Stimulated activated CD8-positive, alpha-beta memory T cell treated with anti-CD3 and anti-CD28 coated beads, Interleukin-2, amount 100 ng/mL, for 48 hours (primary cell): ENCODE data around the gene ANO10.
"Not testable (repeated sequence)": the region's sequence is repeated elsewhere in the genome, so short reads cannot be mapped to it uniquely, and the experiment has no call there.

ENCODE experiments used
- DNase-seq, 2 donors: peaks; one replicate each; pipeline ENCODE4 v3.0.0-alpha.2; 2020; ENCODE audit warnings: low read depth in 2 of 2

ANO10 gene

DNA sequence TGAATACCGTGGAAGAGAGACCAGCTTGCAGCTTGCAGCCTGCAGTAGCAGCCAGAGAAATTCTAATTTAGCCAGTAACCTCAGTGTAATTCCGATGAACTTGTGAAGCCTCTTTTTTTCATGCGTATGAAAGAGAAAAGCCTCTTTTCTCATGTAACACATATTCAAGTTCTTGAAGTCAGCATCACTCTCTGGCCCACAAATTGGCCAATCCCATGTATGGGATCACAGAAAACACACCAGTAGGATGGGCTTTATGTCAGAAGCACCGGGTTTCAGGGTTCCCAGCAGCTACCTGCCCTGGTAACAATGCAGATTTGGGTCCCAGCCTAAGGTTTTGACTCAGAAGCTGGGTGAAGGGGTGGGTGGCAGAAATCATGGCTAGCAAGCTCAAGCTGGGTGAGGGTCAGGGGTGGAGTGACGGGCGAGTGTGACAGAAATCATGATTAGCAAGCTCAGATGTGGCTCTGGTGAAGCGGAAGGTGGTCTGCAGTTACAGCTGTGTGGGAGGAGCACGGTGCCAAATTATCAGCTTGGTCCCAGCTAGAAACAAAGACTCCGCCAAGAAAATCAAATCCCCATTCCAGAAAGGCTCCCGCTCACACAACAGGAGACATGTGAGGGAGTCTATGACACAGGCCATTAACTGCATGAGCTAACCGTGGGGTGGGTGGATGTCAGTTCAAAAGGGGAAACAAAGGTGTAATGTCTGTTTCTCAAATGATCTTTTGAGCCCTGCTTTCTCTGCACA, 248.8 kb downstream of the ANO10 start:
- DNase-seq, result no peak

DNA sequence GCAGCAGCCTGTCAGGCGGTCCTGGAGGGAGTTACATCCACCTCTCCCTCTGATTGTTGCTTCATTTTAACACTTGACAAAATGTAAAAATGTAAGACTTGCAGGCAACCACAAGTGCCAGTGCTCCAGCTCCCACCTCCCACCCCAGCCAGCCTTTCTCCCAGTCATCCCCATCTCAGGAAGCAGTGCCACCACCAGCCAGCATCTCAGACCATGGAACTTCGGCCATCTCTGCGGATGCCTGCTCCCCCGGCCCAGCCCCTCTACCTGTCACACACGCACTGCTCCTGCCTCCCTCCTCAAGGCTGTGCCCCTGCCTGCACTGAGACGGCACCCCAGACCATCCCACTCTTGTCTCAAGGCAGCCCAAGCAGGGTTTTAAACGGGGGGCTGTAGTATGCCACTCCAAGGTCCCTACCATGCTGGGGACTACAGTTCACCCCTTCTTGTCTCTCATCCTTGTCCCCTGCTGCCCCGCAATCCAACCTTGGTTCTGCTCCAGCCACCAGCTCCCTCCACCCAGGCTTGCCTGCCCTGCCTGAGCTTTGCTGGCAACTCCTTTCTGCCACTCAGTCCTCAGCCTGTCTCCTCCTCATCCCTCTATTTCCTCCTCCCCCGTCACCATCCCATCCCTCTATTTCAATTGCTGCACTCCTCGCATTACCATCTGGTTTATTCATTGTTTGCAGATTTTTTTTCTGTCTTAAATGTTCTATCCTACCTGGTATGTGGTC, 249.6 kb downstream of the ANO10 start:
- DNase-seq, result no peak

DNA sequence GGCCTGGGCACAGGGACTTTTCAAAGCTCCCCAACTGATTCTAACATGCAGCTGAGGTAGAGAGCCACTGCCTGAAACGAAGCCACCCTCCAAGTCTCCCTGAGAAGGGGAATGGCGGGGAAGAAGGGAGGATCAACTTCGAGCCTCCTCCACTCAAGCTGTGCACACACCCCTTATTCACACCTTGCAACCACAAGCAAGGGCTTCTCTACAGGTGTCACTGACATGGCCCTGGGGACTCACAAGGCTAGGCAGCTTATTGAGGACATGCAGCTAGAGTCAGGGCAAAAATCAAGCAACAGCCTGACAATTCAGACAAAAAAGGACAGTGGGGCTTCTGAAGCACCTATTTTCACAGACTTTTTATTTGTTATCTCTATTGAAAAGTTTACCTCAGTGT, 250.3 kb downstream of the ANO10 start:
- DNase-seq, result no peak

DNA sequence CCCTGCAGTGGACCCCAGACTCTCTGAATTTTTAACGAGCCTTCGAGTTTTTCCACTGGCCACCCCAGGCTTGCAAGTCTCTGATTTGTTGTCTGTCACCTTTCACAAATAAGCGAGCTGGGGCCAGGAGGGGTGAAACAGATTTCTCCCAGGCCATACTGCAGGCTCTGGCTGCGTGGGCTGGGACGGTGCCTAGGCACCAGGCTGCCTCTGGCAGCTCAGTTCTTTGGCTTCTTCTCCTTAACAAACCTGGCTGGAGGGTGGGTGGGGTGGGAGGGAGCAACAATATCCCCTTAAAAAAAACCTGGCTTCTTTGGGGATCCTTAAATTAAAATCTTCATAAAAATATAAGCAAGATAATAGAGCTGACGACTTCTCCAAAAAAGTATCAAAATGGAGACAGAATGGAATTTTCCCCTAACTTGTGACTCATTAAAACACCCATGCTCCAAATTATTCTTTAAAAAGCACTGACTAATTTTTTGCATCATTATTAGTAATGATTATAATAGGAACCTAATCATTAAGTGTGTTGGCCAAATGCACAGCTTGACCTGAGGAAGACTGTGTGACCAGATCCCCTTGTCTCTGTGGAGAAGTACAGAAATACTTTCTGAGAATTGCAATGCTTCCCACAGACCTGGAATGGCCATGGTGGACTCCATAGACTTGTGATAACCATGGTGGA, 251.4 kb downstream of the ANO10 start:
- DNase-seq, result no peak

DNA sequence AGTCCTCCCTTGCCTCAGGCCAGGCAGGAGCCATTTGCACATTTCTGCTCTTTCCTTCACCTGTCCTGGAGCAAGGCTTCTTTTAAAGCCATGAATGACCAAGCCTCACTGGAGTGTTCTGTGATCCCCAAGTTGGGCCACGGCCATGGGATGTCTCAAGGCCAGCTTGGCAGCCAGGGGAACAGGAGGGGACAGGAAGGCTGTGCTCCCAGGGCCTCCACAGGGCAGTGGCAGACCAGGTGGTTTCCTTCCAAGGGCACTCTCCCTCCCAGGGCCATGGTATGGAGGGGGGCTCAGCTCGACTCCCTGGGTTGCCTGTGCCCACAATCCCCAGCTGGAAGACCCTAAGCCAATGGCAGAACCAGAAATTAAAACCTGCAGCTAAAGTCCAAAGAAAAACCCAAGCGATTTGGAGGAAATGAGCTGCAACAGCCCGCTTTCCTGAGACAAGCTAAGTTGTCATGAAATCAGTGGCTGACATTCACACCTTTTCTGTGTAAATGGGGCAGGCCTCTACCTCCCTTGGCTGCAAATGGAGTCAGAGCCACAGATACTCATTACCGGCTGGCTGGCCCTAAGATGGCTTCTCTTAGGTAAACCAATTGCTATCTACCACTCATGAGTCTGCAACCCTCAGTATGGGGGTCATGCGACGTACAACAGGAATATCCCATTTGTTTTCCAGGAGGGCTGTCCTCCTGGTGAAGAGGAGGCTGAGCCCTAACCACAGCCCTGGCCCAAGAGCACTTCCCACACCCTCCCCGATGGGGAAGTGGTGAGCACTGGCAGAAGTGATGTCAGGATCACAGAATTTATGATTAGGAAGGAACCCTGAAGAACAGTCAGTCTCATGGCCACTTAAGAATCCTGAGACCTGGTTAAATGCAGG, 252.2 kb downstream of the ANO10 start:
- no peak for DNase-seq

DNA sequence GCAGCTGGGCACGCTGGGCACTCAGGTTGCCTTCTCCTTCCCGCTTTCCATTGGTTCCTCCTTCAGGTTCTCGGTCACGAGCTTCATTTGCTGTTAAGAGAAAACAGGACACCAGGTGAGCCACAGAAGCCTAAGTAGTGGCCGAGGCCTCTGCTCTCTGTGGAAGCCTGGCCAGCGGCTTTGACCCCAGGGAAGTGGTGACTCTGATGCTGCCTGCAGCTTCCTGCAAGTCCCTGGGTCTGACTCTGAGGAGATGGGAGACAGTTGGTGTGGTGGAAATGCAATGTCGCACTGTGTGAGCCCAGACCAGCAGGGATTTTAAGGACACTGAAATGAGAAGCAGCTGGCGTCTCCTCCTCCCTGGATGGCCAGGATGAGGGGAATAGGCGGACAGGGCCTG, 254.9 kb downstream of the ANO10 start:
- no peak for DNase-seq

DNA sequence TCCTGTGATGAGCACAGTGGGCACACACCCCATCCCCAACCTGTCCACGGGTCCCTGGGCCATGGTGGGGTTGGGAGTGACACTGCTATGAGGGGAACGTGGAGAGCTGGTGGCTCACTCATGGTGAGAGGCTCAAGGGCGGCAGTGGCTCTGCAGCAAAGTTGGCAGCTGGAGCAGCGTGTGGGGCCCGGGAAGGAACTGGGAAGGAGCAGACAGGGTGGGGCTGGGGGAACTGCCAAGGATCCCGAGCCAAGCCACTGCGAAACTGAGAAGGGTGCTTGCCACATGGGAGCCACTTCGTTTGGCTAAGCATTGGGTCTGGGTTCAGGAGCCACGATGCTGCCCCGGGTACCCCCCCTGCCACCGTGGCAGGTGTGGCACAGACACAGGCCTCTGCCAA, 255.3 kb downstream of the ANO10 start:
- no peak for DNase-seq

DNA sequence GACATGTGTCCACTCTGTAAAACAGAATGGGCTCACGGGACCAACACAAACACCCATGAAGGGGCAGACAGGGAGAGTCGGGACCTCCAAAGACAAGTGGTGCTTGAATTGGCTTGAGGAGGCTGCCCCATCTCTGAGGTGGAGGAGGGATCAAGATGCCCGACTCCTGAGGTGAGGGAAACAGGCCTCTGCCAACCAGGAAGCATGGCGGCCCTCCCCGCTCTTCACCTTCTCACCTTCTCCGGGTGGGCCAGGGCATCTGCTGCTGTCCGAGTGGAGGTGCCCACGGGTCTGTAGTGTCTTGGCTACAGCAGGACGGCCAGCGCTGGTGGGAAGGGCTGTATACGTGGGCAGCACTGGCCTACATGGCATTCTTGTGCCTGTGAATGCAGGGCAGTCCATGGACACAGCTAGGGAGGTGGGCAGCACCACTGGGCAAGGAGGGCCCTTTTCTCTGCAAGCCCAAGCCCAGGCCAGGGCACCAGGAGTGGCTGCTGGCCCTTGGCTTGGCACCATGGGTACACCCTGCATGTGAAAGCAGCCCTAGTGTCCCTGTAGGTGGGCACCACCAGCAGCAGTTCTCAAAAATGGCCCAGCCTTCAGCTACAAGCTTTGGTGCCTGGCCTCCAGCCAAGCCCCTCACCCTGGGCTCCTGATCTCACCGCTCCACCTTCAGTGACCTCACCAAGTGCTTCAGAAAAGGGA, 256.1 kb downstream of the ANO10 start:
- DNase-seq, result no peak

DNA sequence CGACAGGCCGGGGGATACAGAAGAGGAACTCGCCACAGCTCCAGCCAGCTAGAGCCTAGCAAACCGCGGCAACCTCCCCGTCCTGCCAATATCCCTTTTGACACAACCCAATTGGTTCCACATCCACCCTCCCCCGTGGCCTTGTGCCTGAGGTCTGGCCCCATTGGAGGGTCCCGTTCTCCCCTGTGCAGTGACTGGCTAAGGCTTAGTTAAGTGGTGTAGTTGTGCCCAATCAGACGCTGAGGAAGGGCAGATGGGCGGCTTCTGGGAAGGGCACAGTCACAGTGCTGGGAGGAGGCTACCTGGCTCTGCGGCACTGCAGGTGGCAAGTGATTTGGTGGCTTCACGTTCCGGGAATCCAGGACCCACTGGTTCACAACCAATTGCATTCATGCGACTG, 256.9 kb downstream of the ANO10 start:
- DNase-seq, result no peak

DNA sequence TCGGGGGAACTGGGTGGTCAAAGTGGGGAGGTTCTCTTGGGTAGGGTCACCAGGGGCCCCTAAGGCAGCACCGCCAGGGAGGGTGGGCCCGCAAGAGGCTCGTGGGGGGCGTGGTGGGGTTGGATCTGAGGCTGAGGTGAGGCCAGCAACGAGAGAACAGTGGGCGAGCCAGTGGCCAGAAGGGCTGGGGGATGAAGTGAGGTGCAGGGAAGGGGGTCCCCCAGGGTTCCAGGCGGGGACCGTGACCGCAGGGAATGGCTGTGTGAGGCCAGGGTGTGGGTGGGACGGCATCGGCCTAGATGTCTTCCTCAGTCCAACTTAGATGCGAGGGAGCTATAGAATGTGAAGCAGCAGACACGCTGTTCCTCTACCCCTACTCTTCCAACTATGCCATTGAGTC, 257.3 kb downstream of the ANO10 start:
- DNase-seq, result no peak

DNA sequence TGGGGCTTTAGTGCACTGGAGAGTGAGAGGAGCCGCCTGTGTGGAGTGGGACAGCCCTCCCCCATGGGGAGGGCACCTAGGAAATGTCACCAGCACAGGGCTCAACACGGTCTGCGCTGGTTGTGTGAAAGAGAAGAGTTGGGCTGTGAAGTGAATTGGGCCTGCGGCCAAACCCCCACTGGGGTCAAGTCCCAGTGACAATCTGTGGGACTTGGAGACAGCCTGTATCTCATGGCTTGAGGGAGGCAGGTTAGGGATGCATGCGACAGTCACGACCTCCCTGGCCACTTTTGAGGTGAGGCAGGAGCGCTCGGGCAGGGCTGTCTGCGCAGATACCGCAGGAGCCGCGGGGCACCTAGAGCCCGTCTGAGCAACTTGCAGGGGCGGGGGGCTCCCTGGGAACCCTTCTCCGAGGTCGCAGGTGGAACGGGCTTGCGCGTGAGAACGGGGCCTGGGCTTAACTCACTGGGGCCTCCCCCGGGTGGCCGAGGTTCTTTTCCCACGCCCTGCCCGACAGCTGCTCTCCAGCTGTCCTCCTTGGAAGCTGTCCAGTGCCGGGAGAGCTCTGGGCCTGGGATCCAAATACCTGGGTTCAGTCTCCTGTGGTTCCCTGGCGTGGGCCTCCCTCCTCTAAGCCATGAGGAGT, 258.1 kb downstream of the ANO10 start:
- no peak for DNase-seq

DNA sequence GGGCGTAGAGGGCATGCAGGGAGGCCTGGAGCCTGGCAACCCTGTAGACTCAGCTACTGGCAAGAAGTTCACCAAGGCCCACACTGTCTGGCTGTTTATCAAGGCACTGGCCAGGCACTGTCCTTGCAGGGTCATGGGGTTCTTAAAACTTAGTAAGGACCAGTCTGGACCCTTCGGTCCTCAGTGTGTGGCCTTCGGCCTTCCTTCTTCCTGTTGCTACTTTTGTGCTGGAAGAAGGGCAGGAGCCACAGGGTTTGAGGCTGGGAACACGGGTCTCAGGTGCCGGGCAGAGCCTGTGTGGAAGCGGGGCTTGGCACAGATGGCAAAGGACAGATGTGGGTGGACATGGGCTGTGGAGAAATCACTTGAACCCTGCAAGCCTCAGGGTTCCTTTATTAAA, 258.9 kb downstream of the ANO10 start:
- DNase-seq, result no peak

DNA sequence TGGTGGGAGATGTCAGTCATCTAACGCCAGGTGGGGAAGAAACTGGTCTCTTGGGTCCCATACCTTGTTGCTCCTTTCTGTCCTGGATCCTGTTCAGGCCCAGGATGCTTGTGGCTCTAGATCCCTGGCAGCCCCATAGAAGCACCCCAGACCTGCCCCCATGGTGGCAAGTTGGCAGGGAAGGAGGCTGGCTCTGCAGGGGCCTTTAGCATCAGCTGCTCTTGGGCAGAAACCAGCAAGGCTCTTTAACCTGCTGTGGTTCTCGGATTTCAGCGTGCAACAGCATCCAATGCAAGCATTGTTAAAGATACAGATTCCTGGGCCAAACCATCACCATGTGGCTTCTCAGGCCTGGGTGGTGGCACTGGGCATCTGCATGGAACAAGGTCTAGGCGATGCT, 259.6 kb downstream of the ANO10 start:
- no peak for DNase-seq

DNA sequence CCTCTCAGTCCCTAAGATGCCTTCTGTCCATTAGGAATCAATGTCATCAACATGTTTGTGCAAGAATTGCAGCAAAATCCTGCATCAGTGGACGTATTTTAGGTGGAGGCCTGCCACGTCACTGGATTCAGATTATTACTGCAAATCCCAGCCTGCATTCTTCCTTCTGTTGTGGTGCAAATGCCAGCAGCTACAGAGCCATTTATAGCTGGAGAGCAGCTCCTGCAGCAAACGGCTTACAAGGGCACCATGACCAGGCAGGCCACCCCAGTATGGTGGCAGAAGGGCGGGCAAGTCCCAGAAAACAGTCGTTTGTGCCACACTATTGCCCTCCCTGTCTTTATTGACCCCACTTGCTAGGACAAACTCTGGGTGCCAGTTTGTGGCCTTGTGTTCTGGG, 260.7 kb downstream of the ANO10 start:
- DNase-seq, result no peak

DNA sequence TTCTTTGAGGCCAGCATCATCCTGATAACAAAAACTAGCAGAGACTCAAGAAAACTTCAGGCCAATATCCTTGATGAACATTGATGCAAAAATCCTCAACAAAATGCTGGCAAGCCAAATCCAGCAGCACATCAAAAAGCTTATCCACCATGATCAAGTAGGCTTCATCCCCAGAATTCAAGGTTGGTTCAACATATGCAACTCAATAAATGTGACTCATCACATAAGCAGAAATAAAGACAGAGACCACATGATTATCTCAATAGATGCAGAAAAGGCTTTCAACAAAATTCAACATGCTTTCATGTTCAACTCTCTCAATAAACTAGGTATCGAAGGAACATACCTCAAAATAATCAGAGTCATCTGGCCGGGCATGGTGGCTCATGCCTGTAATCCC, 265.8 kb downstream of the ANO10 start:
- not testable (repeated sequence) for DNase-seq

DNA sequence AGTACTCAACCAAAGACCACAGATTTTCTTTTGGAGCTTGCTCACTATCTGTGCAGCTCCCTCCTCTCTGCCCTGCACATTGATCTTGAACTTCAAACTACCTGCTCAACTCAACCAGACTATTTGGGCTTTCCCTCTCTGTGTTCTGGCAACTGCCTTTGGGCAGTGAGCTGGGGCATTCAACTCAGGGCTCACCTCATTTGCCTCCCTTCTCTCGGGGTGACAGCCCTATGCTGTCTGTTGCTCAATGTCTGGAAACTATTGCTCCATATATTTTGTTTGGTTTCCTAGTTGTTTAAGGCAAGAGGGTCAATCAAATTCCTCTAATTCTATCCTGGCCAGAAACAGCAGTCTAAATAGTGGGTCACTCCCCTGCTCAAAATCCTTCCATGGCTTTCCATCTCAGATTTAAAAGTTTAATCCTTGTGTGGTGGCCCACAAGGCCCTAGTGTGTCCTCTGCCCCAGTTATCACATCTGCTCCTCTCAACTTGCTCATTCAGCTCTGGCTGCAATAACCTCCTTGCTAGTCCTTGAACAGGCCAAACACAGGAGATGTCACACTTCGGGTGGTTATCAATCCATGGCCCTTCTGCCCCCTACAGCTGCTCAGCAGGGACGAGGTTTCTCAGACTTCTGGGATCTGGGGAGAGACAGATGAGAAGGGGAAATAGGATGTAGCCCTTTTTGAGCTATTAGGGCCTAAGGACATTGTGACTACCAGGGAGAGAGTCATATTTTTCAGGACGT, 267.7 kb downstream of the ANO10 start:
- DNase-seq, result no peak

DNA sequence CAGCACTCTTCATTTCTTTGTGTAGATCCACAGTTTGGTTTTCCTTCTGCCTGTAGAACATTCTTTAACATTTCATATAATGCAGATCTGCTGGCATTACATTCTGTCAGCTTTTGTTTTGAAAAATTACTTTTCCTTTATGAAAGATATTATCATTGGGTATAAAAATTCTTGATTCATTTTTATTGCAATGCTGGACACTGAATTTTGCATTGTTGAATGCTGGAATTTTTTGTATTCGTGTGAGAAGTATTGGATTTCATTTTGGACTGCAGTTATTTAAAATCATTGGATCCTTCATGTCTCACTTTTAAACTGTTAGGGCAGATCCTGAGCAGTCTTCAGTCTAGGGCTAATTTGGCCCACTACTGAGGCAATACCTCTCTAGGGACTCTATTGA, 268.4 kb downstream of the ANO10 start:
- no peak for DNase-seq

DNA sequence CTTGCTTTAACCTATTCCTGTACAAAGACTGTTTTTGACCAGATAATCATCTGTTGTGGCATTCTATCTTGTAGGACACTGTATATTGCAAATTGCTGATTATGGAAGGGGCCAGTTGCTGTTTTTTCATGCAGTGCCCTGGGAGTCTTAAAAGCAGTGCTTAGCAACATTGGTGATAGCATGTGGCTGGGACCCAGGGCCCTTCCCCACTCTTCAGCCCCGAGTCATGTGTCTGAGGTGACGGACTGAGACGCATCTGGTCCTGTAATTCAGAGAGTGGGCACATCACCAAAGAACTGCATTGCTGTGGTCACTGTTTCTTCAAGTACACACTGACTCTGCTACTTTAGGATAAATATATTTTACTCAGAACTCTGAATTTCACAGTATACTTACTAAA, 272.1 kb downstream of the ANO10 start:
- DNase-seq, result no peak

DNA sequence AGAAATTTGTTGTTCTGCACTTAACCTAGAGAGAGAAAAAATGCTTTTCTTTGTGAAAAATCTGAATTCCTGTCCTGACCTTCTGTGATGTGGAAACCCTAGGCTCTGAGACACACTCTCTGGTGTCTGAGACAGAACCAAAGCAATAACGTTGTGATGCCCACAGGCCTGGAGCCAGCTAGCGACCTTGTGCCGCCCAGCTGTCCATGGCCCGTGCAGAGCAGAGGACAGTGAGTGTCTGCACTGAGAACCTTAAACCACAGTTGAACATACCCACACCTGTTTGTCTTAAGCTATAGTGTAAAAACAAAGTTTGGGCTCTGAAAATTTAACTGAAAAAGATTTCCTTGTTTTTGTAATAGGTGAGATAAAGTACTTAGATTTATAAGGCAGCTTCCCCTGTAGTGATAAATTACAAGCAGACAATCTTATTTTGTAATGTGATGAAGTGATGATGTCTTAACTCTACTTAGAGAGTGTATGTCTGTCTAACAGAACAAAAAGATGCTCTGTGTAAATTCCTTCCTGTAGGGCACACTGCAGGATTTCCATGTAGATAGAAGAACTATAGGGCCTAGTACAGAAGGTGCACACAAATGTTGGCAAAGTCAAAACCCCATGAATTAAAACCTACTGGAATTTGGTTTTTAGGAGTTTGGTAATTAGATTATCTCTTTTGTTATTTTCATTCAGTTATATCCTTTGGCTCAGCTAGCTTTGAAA, 272.8 kb downstream of the ANO10 start:
- DNase-seq, result no peak
